Activated CD8-positive, alpha-beta T cell treated with anti-CD3 and anti-CD28 coated beads, Interleukin-2, amount 10 ng/mL, durations not matched to agents 7 days and 5 days (primary cell): ENCODE measurements around the gene RPP25L. TPM values are rescaled to one million over a fixed set of nuclear protein-coding genes. Genes with fewer than 3 reads are reported as not detected.

Experiments
- ATAC-seq: fragments of 150-1000 bp; cut with Tn5 transposase; one replicate; pipeline ENCODE4 v1.10.0; 2021; ENCODE audit warnings: moderate library complexity
- CTCF ChIA-PET: fragments of 350-600 bp; sonication (Branson Sonifier 250); formaldehyde crosslinking; loops from one replicate; lab custom pipeline; 2021; ENCODE audit warnings: antibody characterized with exemption; lab: Charles Lee
- POLR2A ChIA-PET: fragments of 350-600 bp; sonication (Branson Sonifier 250); formaldehyde crosslinking; loops from one replicate; lab custom pipeline; 2021; ENCODE audit warnings: antibody characterized with exemption; lab: Charles Lee
- DNase-seq: peaks from one replicate; pipeline ENCODE4 v3.0.0-alpha.2; 2020
- H3K27ac Mint-ChIP-seq: one replicate; pipeline ENCODE4 v1.8.0; 2021; ENCODE audit warnings: mild to moderate bottlenecking, mixed read lengths
- H3K27me3 Mint-ChIP-seq: one replicate; pipeline ENCODE4 v1.8.0; 2021; ENCODE audit warnings: low read depth, mixed read lengths
- H3K36me3 Mint-ChIP-seq: one replicate; pipeline ENCODE4 v1.8.0; 2021; ENCODE audit warnings: low read depth, mixed read lengths
- H3K4me1 Mint-ChIP-seq: one replicate; pipeline ENCODE4 v1.8.0; 2021; ENCODE audit warnings: low read depth, mixed read lengths
- H3K4me3 Mint-ChIP-seq: one replicate; pipeline ENCODE4 v1.8.0; 2021; ENCODE audit warnings: mild to moderate bottlenecking, mixed read lengths
- H3K9me3 Mint-ChIP-seq: one replicate; pipeline ENCODE4 v1.8.0; 2022; ENCODE audit warnings: mixed read lengths; ENCODE audit not compliant: insufficient read depth
- total RNA-seq, 2 experiments: library from RNA; stranded (reverse); gene quantifications; one replicate each; pipeline ENCODE4 v1.2.3, GENCODE V29; 2021

RPP25L gene
- total RNA-seq, 2 experiments from 2014 or later: 23.2 to 26.4 TPM

DNA sequence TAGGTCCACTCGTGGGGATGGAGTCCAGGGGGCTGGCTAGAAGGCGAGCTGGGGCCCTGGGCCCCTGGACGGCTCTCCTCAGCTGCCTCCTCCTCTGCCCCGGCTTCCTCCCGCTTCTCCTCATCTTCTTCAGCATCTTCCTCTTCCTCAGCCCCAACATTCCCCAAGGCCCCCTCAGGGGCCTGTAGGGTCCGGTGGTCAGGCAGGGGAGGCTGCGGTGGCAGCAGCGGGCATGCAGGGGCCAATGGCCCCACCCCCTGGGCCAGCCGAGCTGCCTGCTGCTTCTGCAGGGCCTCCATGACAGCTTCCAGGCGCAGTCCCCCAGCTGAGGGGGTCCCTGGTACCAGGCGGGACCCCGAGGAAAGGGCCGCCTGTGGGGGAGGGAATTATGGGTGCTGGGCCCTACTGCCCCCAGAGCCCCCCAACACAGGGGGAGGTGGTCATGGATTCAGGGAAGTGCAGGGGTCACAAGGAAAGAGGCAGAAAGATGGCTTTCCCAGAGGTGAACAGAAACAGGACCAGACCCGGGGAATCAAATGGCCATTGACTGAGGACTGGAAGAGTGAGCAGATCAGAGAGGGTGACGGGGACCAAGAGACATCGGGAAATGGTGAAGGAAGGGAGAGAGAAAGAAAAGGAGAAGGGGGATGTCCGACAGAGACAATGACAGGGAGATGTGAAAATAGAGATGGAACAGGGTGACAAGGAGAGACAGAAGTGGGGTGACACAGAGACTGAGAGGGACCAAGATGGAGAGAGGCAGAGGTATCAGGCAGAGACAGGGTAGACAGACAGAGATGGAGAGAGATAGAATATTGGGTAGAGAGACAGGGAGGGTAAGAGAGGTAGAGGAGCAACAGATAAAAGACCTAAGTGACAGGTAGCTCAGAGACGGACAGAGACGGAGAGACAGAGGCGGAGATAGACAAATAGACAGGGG, 16.1 kb upstream of the RPP25L start:
- Mint-ChIP-seq H3K4me3 (peak overlapping the region; percentile 73), H3K27me3 (peaks cover 63% of the 10 kb centered on the region), H3K4me1 (peaks cover 20% of the 10 kb centered on the region), H3K9me3 (no peaks in the 10 kb centered on the region), H3K27ac (no peak overlapping the region), H3K36me3 (peaks cover 2% of the 10 kb centered on the region)
- POLR2A ChIA-PET: no interaction called here
- no peak for DNase-seq
- ATAC-seq: no peak
- CTCF ChIA-PET: no interaction called here

DNA sequence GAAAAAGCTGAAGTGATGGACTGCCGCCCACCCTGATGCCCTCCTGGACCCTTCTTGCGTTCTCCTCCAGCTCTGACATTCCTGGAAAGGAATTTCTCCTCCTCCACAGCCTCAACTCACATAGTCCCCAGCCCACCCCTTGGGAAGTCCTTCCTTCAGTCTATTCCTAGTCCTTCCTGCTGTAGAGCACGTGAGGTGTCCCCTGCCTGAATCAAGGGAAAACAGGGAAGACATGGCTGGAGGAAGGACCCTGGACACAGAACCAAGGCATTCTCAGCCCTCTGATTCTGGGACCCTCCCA, 13.2 kb upstream of the RPP25L start:
- Mint-ChIP-seq H3K9me3 (no peaks in the 10 kb centered on the region), H3K27ac (no peak overlapping the region), H3K4me3 (no peak overlapping the region), H3K4me1 (peaks cover 31% of the 10 kb centered on the region), H3K36me3 (peaks cover 2% of the 10 kb centered on the region), H3K27me3 (peaks cover 68% of the 10 kb centered on the region)
- ATAC-seq (no peak), DNase-seq (no peak)
- CTCF ChIA-PET: interaction anchor here (1.1 to 7.6 kb wide), 3 partner anchors 10 to 22 kb away, joined by 3 to 131 read pairs (median 13); partner anchors contain the start of genes RPP25L and SIGMAR1
- POLR2A ChIA-PET: interaction anchor here (1.3 to 2.6 kb wide), 2 partner anchors 12 to 13 kb away, joined by 4 to 16 read pairs; partner anchors contain the start of gene SIGMAR1

DNA sequence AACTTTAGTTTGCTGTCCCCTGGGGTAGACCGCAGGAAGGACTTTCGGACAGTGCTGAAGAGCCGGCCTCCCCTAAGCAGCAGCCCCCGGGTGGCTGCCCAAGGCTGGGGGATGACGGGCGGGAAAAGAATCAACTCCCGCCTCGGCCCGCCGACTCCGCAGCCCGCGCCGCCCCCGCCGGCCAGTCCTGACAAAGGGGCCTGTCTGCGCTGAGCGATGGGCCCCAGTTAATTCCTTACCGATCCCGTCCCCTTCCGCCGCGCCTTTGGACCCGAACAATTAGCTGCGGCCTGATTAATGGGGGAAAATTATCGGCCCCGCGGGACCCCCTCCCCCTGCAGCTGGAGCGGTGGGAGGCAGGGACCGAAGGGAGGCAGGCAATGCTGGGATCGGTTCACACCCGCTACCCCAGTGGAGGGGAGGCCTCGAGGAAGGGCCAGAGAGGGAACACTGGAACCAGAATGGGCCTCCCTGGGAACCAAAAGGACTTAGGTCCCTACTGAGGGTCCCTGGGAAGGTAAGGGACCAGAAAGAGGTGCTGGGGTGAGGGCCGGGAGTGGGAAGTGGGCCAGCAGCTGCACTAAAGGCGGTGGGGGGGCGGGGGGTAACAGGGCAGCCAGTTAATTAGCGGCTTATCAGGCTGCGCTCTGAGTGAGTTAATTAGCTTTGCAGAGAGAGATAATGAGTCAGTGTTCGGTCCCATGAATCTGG, 12.7 kb upstream of the RPP25L start:
- ATAC-seq: no peak
- Mint-ChIP-seq H3K36me3 (peaks cover 2% of the 10 kb centered on the region), H3K9me3 (no peaks in the 10 kb centered on the region), H3K27ac (no peak overlapping the region), H3K4me1 (peaks cover 33% of the 10 kb centered on the region), H3K4me3 (no peak overlapping the region), H3K27me3 (peaks cover 63% of the 10 kb centered on the region)
- ChIA-PET CTCF (interaction anchor here (1.6 to 7.6 kb wide), 2 partner anchors 10 to 12 kb away, joined by 13 to 131 read pairs; partner anchors contain the start of genes RPP25L and SIGMAR1), POLR2A (interaction anchor here (2.6 kb wide), 1 partner anchor 13 kb away, joined by 16 read pairs; the partner anchor contains the start of gene SIGMAR1)
- no peak for DNase-seq

DNA sequence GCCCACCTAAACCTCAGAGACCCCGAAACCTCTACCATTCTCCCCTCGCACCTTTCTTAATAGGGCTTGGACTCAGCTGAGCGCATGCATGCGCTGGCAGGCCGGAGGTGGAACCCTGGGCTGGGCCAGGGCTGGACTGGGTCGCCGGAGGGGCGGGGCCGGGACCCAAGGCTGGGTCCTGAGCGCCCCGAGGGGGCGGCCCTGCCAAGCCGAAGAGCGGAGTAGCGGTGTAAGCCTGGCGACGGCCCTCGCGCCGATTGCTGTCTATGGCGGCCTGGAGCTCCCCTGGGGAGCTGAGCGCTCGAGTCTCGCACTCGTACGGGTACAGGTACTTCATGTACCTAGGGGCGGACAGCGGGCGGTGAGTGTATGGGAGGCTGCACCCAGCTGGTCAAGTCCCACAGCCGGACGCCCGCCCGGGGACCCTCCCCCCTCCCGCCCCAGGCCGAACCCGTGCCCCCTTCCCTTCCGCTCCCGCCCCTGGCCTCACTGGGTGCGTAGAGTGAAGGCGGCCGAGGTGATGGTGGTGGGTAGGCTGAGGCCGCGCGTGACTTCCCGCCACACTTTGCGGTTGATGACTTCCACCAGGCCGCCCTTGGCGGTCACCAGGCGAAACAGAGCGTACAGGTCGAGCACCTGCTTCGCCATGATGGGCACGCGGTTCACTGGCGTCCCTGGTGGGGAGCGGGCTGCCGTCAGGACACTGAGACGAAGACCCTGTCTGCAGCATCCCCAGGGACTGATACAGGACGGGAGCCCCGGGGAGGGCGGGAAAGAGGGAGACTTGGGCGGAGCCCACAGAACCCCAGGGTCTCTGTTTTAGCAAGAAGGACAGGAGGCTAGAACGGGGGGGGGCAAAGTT, 11.7 kb upstream of the RPP25L start:
- H3K27ac Mint-ChIP-seq: no peak overlapping the region
- ATAC-seq: no peak
- H3K27me3 Mint-ChIP-seq: peaks cover 56% of the 10 kb centered on the region
- peaks cover 38% of the 10 kb centered on the region for H3K4me1 Mint-ChIP-seq
- no peaks in the 10 kb centered on the region for H3K9me3 Mint-ChIP-seq
- peaks cover 5% of the 10 kb centered on the region for H3K36me3 Mint-ChIP-seq
- POLR2A ChIA-PET: interaction anchor here (2.3 to 4.2 kb wide), 2 partner anchors 11 to 14 kb away, joined by 7 to 19 read pairs; partner anchors contain the start of gene SIGMAR1
- H3K4me3 Mint-ChIP-seq: no peak overlapping the region
- CTCF ChIA-PET: interaction anchor here (1.0 to 7.6 kb wide), 3 partner anchors 11 to 41 kb away, joined by 4 to 131 read pairs (median 5); partner anchors contain the start of genes RPP25L and SIGMAR1
- DNase-seq: no peak

DNA sequence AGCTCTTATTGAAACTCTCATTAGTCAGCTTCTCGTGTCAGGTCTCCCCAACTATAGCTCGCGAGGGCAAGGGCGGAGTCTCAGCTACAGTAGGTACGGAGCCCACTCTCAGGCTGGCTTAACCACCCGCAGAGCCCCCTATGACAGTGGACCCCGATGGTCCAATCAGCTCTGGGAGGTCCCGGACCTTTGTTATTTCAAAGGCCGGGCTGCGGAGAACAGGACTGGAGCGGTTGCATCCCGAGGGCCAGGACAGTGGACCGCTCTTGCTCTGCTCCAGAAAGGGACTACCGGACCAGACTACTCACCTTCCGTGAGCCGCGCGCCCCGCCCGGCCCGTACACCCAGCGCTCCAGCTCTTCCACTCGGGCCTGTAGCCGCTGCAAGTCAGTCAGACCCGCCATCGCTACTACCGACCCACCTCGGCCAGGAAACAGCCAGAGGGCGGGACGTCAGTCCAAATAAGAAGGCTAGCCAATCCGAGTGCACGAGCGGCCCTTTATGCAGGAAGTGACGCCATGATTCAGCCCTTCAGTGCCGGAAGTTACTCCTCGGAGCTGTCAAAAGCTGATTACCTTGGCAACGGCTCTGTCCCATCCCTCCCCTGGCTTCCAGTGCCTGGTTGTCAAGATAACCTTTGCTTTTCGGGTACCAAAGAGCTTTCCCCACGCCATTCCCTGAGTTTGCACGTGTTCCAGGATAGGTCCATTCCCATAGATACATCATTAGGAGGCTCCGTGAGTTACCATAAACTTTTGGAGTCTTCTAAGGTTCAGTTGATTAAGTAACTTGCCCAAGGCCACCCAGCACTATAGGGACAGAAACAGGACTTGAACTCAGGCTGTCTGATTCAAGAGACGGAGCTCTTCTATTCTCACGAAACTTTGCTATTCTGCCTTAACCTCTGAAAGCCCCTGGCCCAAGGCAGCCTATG, 8.4 kb upstream of the RPP25L start, which contains the start of gene DCTN3:
DCTN3 (minus strand) TSS at position 435 of the 934 bp plus-strand sequence; CDS start at position 404, 31 bp downstream.
- H3K4me3 Mint-ChIP-seq: peak within 1 kb of the TSS; percentile 90
- DNase-seq (peak; percentile 96), ATAC-seq (peak; percentile 98)
- peaks cover 30% of the 10 kb centered on the region for H3K27me3 Mint-ChIP-seq
- ChIA-PET POLR2A (interaction anchor here (0.7 to 4.2 kb wide), 9 partner anchors 9 to 460 kb away, joined by 3 to 27 read pairs (median 8); partner anchors contain the start of genes ARID3C, FANCG, GALT and RPP25L), CTCF (interaction anchor here (0.9 to 7.6 kb wide), 13 partner anchors 8 to 365 kb away, joined by 3 to 131 read pairs (median 5); partner anchors contain the start of genes ARID3C, GALT, RPP25L and SIGMAR1)
- H3K27ac Mint-ChIP-seq: peak within 1 kb of the TSS; percentile 86
- H3K36me3 Mint-ChIP-seq: peaks cover 26% of the 10 kb centered on the region
- no peaks in the 10 kb centered on the region for H3K9me3 Mint-ChIP-seq
- peaks cover 32% of the 10 kb centered on the region for H3K4me1 Mint-ChIP-seq

DNA sequence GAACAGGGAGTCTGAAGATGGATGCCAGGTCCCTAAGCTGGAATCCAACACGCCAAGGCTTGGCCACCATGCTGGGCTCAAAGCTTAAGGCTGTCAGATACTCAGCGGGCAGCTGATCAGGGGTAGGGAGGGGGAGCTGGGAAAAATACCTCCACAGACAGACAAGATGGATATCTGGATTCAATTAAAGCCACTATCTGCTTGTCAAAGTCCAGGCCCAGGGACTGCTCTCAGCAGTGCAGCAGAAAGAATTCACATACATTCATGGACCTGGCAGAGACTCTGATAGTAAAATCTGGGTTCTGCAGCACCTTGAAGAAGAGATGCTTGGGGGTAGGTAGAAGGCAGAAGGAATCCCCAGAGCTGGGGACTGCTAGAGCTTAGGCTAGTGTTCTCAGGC, 3.2 kb upstream of the RPP25L start:
- no peak for DNase-seq

DNA sequence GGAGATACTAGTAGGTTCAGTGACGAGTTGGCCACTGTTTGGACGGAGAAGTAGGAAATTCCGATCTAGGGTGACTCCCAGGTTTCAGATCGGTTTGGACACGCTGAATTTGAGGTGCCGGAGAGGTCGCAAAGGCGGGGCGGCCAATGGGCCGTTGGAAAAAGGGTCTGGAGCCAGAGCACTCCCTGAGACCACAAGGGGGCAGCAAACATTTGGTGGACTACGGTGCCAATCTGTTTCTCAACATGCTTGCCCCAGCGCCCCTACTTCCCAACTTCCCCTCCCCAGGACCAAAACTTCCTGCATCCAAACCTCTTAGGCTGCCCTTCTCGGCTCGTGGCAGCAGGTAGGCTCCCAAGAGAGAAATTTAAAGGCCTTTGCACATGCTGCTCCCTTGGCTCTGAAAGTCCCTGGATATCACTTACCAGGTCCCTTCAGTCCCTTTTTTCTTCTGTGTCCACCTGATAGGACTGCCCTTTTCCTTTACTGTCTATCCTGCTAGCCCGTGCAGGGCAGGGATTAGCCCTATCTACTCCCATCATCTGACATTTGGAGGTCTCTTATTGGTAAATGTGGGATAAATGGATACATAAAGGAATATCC, 992 bp upstream of the RPP25L start:
- Mint-ChIP-seq H3K4me1 (peaks cover 18% of the 10 kb centered on the region), H3K27ac (peak overlapping the region; percentile 95), H3K36me3 (peaks cover 25% of the 10 kb centered on the region), H3K9me3 (no peaks in the 10 kb centered on the region), H3K4me3 (peak overlapping the region; percentile 88), H3K27me3 (no peaks in the 10 kb centered on the region)
- CTCF ChIA-PET: interaction anchor here (0.7 to 8.3 kb wide), 13 partner anchors 8 to 209 kb away, joined by 3 to 171 read pairs (median 7); partner anchors contain the start of genes ARID3C, DCTN3 and SIGMAR1
- DNase-seq (peak; percentile 82), ATAC-seq (peak; percentile 53)
- POLR2A ChIA-PET: interaction anchor here (0.7 to 2.1 kb wide), 8 partner anchors 7 to 25 kb away, joined by 3 to 12 read pairs (median 4); partner anchors contain the start of genes DCTN3 and SIGMAR1

More for the DNA sequence above, 3.2 kb upstream of the RPP25L start:
- CTCF ChIA-PET: interaction anchor here (1.1 to 8.3 kb wide), 4 partner anchors 11 to 49 kb away, joined by 3 to 171 read pairs (median 6); partner anchors contain the start of gene SIGMAR1
- Mint-ChIP-seq H3K36me3 (peaks cover 26% of the 10 kb centered on the region), H3K27me3 (no peaks in the 10 kb centered on the region), H3K4me1 (peaks cover 30% of the 10 kb centered on the region), H3K4me3 (no peak overlapping the region), H3K9me3 (no peaks in the 10 kb centered on the region), H3K27ac (no peak overlapping the region)
- no peak for ATAC-seq
- POLR2A ChIA-PET: no interaction called here

DNA sequence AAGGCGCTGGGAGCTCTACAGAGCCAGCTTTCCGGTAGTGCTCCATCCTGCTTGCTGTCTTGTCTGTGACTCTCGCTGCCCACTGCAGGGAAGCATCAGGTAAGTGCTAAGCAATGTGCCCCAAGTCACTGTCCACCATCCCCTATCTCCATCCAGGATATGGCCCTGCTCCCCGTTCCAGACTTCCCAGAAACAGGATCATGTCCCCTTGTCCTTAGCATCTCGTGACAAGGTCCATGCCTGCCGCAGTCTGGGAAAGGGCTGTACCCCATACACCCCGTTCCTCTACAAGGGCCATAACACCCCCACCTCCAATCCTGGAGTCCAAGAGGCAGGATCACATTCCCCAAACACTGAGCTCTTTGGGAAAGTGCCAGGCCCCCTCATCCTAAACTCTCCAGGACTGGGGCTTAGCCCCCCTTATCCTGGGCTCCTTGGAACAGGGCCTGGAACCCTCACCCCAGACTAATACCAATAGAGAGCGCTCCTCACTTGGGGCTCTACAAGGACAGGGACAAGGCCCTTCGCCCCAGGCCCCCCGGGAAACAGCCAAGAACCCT, 566 bp downstream of the RPP25L start:
- POLR2A ChIA-PET: interaction anchor here (0.7 to 2.1 kb wide), 3 partner anchors 9 to 23 kb away, joined by 3 to 12 read pairs (median 11); partner anchors contain the start of gene DCTN3
- CTCF ChIA-PET: interaction anchor here (0.7 to 8.3 kb wide), 5 partner anchors 8 to 91 kb away, joined by 3 to 171 read pairs (median 8); partner anchors contain the start of genes DCTN3 and SIGMAR1
- Mint-ChIP-seq H3K9me3 (no peaks in the 10 kb centered on the region), H3K4me3 (peak overlapping the region; percentile 88), H3K27me3 (no peaks in the 10 kb centered on the region), H3K36me3 (peaks cover 10% of the 10 kb centered on the region), H3K4me1 (peaks cover 18% of the 10 kb centered on the region), H3K27ac (peak overlapping the region; percentile 95)
- DNase-seq (no peak), ATAC-seq (peak; percentile 10)
